Measurements from ENCODE around the gene EFNB2.

GRCh38 chr13:106530171-106530851, 5.2 kb downstream of the EFNB2 start:
- TF ChIP-seq CTCF (IDR thresholded peaks at IDR 0.05) (no peak), POLR2A (IDR thresholded peaks at IDR 0.05) (no peak), EP300 (IDR thresholded peaks at IDR 0.05; ENCODE audit: low read depth) (no peak), POLR2AphosphoS5 (IDR thresholded peaks at IDR 0.05) (peak in 1 of 3 donors; percentile 40)
